BLaER1 (cell line): Measurements from ENCODE around the gene SRCIN1.
"Not testable (repeated sequence)": the region's sequence is repeated elsewhere in the genome, so short reads cannot be mapped to it uniquely, and the experiment has no call there.

ENCODE experiments used
- H3K27ac ChIP-seq: shearing (Covaris generic); formaldehyde crosslinking; 2 replicates; pipeline ENCODE4 v1.8.1; 2022
- H3K27me3 ChIP-seq: shearing (Covaris generic); formaldehyde crosslinking; 2 replicates; pipeline ENCODE4 v1.8.1; 2022
- H3K36me3 ChIP-seq: shearing (Covaris generic); formaldehyde crosslinking; 2 replicates; pipeline ENCODE4 v1.8.1; 2022
- H3K4me1 ChIP-seq: shearing (Covaris generic); formaldehyde crosslinking; 2 replicates; pipeline ENCODE4 v1.8.1; 2022
- H3K4me2 ChIP-seq: shearing (Covaris generic); formaldehyde crosslinking; 2 replicates; pipeline ENCODE4 v1.8.1; 2022
- H3K4me3 ChIP-seq: shearing (Covaris generic); formaldehyde crosslinking; 2 replicates; pipeline ENCODE4 v1.8.1; 2022
- H3K9ac ChIP-seq: shearing (Covaris generic); formaldehyde crosslinking; 2 replicates; pipeline ENCODE4 v1.8.1; 2022
- H3K9me3 ChIP-seq: shearing (Covaris generic); formaldehyde crosslinking; 2 replicates; pipeline ENCODE4 v1.8.1; 2022
- H4K20me1 ChIP-seq: shearing (Covaris generic); formaldehyde crosslinking; 2 replicates; pipeline ENCODE4 v1.8.1; 2022
- Cebpa-rat ChIP-seq: shearing (Covaris generic); IDR thresholded peaks from 2 replicates; pipeline ENCODE4 v1.8.1; 2022

Gene SRCIN1

GRCh38 chr17:38504216-38504615, 101.5 kb downstream of the SRCIN1 start:
- Histone ChIP-seq H3K4me1 (no peaks in the 10 kb centered on the region), H3K27ac (no peak overlapping the region), H3K4me3 (no peak overlapping the region), H3K27me3 (peaks cover 19% of the 10 kb centered on the region), H3K9me3 (no peaks in the 10 kb centered on the region), H4K20me1 (peaks cover 30% of the 10 kb centered on the region), H3K4me2 (no peak overlapping the region), H3K36me3 (peaks cover 69% of the 10 kb centered on the region), H3K9ac (no peak overlapping the region)
- no peak for TF ChIP-seq Cebpa-rat

GRCh38 chr17:38503286-38503913, 102.4 kb downstream of the SRCIN1 start:
- not testable (repeated sequence) for H3K4me2 ChIP-seq, H3K4me1 ChIP-seq, H3K27ac ChIP-seq, H3K9ac ChIP-seq, H3K9me3 ChIP-seq, H3K4me3 ChIP-seq
- H4K20me1 ChIP-seq, result peaks cover 21% of the 10 kb centered on the region
- H3K36me3 ChIP-seq, result peaks cover 75% of the 10 kb centered on the region
- H3K27me3 ChIP-seq, result peaks cover 12% of the 10 kb centered on the region

DNA sequence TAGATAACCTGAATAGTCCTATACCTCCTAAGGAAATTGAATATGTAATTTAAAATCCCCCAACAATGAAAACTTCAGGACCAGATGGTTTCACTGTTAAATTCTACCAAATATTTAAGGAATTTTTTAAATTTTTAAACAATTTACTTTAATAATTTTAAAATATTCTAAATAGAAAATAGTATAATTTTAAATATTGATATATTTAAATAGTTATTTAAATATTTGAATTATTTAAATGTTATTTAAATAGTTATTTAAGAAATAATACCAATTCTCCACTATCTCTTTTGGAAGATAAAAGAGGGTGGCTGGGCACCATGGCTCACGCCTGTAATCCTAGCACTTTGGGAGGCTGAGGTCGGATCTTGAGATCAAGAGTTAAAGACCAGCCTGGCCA, 104.0 kb downstream of the SRCIN1 start:
- H3K36me3 ChIP-seq, result peaks cover 82% of the 10 kb centered on the region
- not testable (repeated sequence) for H3K9me3 ChIP-seq, H3K4me2 ChIP-seq

DNA sequence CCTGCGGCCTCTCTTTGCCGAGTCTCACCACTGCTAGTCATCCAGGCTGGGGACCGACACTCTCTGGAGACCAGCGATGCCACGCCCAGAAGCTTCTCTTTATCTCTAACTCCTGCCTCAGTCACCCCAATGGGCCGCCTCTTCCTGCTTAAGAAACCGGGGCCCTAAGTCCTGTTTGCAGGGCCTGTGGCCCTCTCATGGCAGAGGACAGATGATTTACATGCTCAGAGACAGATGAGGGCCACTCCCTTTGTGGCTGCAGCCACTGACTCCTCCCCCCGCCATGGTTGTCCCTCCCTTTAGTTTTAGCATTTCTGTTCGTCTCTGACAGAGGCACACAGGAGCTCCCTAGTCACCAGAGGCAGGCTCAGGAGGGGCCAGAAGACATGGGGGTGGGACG, 106.5 kb downstream of the SRCIN1 start:
- H3K4me2 ChIP-seq, H3K4me1 ChIP-seq, H4K20me1 ChIP-seq, H3K27me3 ChIP-seq, H3K9ac ChIP-seq, H3K4me3 ChIP-seq, H3K27ac ChIP-seq: not testable (repeated sequence)
- Histone ChIP-seq H3K9me3 (peaks cover 20% of the 10 kb centered on the region), H3K36me3 (peaks cover 86% of the 10 kb centered on the region)

More for the DNA sequence above, 104.0 kb downstream of the SRCIN1 start:
- not testable (repeated sequence) for H3K27ac ChIP-seq, H3K27me3 ChIP-seq, H3K4me3 ChIP-seq, H3K4me1 ChIP-seq, H3K9ac ChIP-seq, H4K20me1 ChIP-seq

GRCh38 chr17:38498353-38498752, 107.4 kb downstream of the SRCIN1 start:
- Histone ChIP-seq H4K20me1 (no peaks in the 10 kb centered on the region), H3K9me3 (peaks cover 20% of the 10 kb centered on the region), H3K9ac (no peak overlapping the region), H3K4me2 (no peak overlapping the region), H3K27me3 (no peaks in the 10 kb centered on the region), H3K4me3 (no peak overlapping the region), H3K36me3 (peaks cover 86% of the 10 kb centered on the region), H3K4me1 (peaks cover 16% of the 10 kb centered on the region), H3K27ac (no peak overlapping the region)
- TF ChIP-seq Cebpa-rat, result no peak

- H3K27me3 ChIP-seq, H4K20me1 ChIP-seq, H3K4me3 ChIP-seq, H3K4me2 ChIP-seq, H3K9ac ChIP-seq, H3K27ac ChIP-seq: not testable (repeated sequence)
- H3K4me1 ChIP-seq, result peaks cover 16% of the 10 kb centered on the region
- peaks cover 20% of the 10 kb centered on the region for H3K9me3 ChIP-seq
- H3K36me3 ChIP-seq, result peaks cover 86% of the 10 kb centered on the region
These were observed 108.1 kb downstream of the SRCIN1 start for GRCh38 chr17:38497656-38498055.

DNA sequence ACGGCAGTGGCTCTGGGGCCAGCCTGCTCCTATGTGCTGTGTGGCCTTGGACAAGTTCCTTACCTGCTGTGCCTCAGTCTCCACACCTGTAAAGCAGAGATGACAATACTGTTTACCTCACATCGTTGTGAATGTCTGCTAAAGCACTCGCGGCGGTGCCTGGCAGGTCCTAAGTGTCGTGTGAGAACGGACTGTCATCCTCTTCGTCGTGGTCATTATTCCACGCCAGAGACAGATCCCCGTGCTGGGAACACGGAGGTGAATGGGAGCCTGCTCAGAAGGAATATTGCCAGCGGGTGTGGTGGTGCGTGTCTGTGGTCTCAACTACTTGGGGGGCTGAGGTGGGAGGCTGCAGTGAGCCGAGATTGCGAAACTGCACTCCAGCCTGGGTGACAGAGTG, 111.6 kb downstream of the SRCIN1 start:
- Histone ChIP-seq H3K9me3 (peaks cover 20% of the 10 kb centered on the region), H3K4me2 (peak overlapping the region; percentile 40), H3K36me3 (peaks cover 88% of the 10 kb centered on the region), H3K4me1 (peaks cover 31% of the 10 kb centered on the region)
- not testable (repeated sequence) for H4K20me1 ChIP-seq, H3K4me3 ChIP-seq, H3K9ac ChIP-seq, H3K27ac ChIP-seq, H3K27me3 ChIP-seq
- peak; percentile 39; the same call in 1 of the 2 replicates for TF ChIP-seq Cebpa-rat

GRCh38 chr17:38492067-38493040, 113.4 kb downstream of the SRCIN1 start:
- H3K36me3 ChIP-seq, result peaks cover 77% of the 10 kb centered on the region
- H3K4me2 ChIP-seq, H3K27me3 ChIP-seq, H3K4me3 ChIP-seq, H3K27ac ChIP-seq, H4K20me1 ChIP-seq, H3K9ac ChIP-seq: not testable (repeated sequence)
- H3K9me3 ChIP-seq, result peaks cover 20% of the 10 kb centered on the region
- H3K4me1 ChIP-seq, result peaks cover 34% of the 10 kb centered on the region

DNA sequence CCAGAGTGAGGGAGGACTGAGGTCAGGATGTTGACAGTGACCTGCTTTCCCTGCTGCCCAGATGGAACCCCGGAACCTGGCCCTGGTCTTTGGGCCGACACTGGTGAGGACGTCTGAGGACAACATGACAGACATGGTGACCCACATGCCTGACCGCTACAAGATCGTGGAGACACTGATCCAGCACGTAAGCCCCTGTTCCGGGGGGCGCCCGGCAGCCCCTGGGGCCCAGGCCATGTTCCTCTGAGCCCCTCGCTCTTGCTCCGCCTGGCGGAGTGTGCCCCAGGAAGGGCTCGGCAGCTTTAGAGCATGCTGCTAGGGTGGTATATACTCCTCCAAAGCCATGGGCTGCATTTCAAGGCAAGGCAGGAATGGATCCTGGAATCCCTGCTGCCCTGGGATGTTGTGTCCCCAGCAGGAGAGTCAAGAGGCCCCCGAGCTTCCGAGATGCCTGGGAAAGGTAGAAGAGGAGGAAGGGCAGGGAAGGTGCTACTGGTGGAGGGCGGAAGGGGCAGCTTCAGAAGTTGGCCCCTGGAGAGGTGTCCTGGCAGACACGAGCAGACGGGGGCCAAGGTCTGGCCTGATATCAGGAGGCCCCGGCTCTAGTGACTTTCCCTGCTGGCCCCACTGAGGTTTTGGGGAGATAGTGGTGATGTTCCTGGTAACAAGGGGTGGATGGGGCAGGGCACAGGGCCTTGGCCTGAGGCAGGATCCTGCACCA, 114.2 kb downstream of the SRCIN1 start:
- H3K4me3 ChIP-seq, H3K4me2 ChIP-seq, H3K27me3 ChIP-seq, H3K9ac ChIP-seq, H4K20me1 ChIP-seq, H3K27ac ChIP-seq: not testable (repeated sequence)
- Histone ChIP-seq H3K9me3 (peaks cover 14% of the 10 kb centered on the region), H3K4me1 (peaks cover 39% of the 10 kb centered on the region), H3K36me3 (peaks cover 77% of the 10 kb centered on the region)

DNA sequence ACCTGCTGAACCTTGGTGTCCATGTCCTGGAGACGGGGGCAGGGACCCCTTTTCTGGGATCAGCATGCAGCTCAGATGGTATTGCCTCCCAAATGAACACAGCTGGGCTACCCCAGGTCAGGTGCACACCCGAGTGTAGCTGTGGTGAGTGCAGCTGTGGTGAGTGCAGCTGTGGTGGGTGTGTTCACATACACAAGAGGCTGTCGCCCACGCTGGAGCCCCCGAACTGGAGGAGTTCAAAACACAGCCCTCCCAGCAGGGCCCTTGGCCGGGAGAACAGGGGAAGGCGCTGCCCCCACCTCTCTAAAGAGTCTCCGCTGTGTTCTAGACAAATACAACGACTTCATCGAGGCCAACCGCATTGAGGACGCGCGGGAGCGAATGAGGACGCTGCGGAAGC, 116.0 kb downstream of the SRCIN1 start:
- not testable (repeated sequence) for H4K20me1 ChIP-seq, H3K27me3 ChIP-seq, H3K9me3 ChIP-seq, H3K4me3 ChIP-seq
- Histone ChIP-seq H3K4me2 (peak overlapping the region; percentile 55), H3K36me3 (peaks cover 63% of the 10 kb centered on the region), H3K4me1 (peaks cover 54% of the 10 kb centered on the region), H3K27ac (peak overlapping the region; percentile 35; the same call in 1 of the 2 replicates), H3K9ac (0 out of 2 replicates have a peak overlapping the region, but pooled peaks have one; percentile 15)

GRCh38 chr17:38485681-38486298, 120.0 kb downstream of the SRCIN1 start:
- H3K4me3 ChIP-seq, H3K9me3 ChIP-seq, H3K27me3 ChIP-seq, H4K20me1 ChIP-seq: not testable (repeated sequence)
- Histone ChIP-seq H3K27ac (peak overlapping the region; percentile 74), H3K4me1 (peaks cover 57% of the 10 kb centered on the region), H3K4me2 (peak overlapping the region; percentile 79), H3K36me3 (peaks cover 52% of the 10 kb centered on the region), H3K9ac (peak overlapping the region; percentile 39; the same call in 1 of the 2 replicates)
